Stimulated activated CD8-positive, alpha-beta memory T cell treated with anti-CD3 and anti-CD28 coated beads, Interleukin-12 subunit alpha, Interleukin-12 subunit beta, amount 100 ng/mL, for 1 hour (primary cell): ENCODE results near the gene DNLZ.

ENCODE experiments used
- DNase-seq: peaks from one replicate; pipeline ENCODE4 v3.0.0-alpha.2; 2020; ENCODE audit warnings: low read depth

Gene DNLZ

DNA sequence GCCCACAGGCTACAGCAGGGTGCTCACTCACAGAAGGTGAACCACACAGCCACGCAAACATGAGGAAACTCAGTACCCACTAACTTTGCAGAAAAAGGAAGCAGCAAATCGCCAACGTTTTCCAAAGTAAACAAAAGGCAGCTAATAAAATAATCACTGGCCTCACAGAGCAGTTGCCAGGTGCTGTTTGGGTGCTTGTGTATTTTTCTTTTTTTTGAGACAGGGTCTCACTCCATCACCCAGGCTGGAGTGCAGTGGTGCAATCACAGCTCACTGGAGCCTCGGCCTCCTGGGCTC is 32.6 kb upstream of the DNLZ start:
- DNase-seq = no peak

DNA sequence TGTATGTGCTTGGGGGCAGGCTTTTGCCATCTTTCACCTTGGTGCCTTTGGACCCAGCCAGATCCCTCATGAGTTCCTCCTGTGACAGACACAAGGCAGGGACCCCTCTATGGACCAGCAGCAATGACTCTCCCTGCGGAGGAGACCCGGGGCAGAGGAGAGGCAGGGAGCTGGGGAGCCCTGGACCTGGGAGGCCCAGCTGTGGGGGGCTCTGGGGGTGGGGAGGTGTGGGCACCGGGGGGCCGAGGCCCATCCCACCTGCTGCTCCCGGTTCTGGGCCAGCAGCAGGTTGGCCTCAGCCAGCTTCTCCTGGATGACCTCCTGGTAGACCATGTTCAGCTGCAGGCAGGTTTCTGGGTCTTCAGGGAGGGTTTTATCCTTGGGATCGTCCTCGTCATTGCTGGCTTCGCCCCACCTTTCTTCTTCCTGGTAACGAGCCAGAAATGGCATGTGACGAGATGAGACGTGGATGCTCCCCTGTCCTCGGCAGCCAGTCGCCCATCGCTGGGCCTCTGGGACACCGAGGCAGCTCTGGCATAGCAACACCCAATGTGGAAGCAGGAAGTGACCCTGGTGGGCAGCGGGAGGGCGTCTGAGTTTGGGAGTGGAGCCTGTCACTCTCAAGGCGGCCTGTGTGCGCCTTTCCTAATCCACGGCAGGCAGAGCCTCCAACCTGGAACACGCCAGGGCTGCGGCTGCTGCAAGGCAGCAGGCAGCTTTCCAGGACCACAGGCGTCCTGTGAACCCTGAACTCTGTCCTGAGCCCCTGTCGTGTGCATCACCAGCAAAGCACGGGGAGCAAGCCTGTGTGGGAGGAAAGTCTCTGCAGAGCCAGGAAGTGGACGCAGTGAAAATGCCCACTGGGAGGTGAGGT is 32.0 kb upstream of the DNLZ start:
- DNase-seq = no peak

DNA sequence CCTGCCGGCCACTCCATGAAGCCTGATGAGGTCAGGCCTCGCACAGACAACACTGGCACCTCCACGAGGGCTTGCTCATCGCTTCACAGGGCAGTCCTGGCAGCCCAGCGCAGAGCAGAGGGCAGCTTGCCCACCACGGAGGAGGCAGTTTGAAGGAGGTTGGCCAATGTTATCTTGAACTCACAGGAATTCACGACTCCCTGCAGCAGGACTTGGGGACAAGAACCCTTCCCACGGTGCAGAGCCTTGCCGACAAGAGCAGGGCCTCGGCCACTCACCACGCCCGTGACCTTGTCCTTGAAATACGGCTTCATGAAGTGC is 31.4 kb upstream of the DNLZ start:
- no peak for DNase-seq

DNA sequence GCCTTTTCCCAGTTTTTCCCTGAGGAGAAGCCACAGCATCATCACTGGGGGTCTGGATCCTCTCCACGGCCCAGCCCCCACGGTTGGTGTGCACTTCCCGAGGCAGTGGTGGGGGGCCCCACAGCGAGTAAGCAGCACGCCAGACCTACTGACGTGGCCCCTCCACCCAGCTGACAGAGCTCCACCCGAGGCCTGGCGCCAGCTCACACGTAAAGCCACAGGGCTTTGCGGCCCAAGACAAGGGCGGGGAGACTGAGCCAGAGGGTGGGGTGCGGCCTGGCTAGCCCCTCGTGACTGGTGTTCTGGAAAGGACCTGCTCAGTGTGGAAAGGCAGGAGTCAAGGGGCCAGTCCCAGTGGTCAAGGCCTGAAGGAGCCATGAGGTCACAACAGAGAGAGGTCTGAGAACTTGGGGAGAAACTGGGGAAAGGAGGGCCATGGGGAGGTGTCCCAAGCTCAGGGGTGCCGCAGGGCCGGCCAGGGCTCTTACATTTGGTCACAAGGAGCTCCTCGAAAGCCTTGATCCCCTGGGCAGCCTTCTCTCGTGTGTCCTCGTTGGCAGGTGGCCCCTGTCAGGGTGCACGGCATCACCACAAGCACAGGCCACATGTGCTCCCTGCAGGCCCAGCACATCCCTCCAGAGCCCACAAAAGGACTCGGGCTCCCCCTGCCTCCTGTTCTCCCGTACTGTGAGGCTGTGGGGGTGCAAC is 30.9 kb upstream of the DNLZ start:
- no peak for DNase-seq

DNA sequence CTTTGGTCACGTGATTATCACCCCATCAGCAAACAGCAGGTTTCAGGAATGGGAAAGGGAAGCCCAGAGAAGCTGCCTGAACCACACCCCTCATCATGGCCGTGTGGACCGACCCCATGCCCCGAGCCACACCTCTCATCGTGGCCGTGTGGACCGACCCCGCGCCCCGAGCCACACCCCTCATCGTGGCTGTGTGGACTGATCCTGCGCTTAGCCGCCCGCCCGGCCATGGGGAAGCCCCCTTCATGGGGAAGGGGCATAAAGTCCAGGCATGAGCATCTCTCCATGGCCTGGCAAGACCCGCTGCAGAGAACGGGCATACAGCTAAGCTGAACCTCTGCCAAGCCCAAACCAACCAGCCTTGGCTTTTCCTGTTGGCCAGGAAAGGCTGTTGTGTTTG is 30.0 kb upstream of the DNLZ start:
- DNase-seq = no peak

DNA sequence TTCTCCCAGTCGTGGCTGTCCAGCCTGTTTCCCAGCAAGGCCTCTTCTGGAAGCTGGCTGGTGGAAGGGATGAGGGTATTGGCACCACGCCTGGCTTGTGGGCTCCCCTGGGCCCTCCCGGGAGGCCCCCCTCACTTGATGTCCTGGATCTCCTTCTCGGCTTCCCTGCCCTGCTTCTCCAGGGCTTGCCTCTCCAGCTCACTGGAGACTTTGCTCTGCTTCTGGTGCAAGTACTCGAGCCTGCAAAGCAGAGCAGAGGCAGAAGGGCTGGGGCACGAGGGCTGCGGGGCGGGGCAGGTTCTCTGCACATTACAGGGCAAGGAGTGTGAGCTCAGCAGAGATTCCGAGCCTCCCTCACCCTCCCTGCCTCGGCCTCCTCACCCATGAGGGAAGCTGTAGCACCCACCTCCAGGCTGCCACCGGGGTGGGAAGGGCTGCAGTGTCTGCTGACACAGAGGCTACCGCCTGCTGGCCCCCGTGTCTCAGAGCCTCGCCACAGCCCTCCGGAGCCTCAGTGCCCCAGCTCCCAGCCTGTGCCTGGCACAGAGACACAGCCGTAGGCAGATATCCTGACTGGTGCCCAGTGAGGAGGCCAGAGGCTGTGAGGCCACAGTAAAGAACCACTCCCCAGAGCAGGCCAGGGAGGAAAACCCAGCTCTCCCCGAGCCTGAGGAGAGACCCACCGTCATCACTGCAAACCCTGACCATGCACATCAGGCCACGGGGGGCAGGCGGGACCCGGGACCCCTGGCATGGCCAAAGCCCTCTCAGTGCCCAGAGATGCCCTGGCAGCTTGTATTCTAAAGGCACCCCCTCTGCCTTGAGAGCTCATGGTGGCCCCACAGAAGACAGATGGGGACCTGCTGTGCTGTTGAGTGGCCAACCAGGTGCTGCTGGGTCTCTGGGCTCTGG is 29.2 kb upstream of the DNLZ start:
- no peak for DNase-seq

DNA sequence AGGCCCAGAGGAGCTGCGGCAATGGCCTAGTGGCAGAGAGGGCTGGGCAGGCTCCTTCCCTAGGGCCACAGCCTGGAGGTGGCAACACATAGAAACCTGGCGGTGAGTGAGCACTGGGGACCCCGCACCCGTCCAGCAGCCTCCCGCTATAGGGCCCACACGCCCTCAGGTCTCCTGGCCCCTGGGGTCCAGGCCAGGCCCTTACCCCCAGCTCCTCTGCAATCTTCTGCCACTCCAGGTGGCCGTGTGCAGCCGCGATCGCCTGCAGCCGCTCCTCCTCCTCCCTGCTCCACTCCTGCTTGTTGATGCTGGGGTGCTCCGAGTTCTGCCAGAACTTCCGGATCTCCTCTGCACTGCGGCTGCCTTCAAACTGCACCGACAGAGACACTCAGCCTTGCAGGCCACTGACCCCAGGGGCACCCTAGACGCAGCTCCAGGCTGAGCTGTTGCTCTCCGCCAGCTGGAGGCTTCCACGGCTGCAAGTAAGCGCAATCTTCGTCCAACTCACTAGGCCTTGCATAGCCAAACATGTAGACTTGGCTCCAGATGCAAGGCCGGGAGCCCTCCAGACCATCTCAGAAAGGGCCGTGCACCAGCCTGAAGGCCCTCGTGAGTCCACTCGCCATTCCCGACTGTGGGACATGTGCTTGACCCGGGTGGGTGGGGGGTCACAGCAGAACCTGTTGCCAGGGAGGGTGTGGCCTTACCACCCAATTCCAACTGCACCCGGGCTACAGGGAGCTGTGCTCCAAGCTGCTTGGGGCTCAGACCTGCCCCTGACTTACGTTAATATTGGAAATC is 28.4 kb upstream of the DNLZ start:
- DNase-seq = no peak

DNA sequence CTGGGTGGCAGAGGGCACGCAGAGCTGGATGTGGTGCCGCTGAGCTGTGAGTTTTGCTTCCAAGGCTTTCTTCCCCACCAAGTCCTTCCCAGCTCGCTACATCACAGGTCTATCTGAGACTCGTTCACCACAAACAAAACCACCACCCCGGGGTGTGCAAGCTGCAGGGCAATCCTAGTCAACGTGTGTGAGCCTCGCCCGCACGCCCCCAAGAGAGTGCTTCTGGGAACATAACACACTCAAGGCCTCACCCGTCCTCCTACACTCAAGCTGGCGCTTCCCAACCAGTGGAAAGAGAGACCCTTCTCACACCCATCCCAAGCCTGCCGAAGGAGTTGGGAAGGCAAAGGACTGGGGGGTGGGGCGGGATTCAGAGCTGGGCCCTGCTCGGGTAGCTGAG is 25.9 kb upstream of the DNLZ start:
- DNase-seq = no peak

DNA sequence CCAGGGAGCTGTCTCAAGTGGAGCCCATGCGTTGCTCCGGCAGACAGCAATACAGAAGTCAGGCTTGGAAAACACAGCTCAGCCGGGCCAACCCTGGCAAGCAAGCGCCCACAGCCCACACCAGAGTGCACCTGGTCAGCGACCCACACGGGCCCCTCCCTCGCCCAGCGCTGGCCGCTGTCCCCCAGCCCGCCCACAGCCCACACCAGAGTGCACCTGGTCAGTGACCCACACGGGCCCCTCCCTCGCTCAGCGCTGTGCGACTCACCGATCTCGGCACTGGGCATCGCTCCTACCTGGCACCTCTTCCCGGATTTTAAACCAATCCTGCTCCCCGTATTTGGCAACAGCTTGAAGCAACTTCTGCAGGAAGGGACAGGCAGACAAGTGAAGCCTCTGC is 23.7 kb upstream of the DNLZ start:
- no peak for DNase-seq

DNA sequence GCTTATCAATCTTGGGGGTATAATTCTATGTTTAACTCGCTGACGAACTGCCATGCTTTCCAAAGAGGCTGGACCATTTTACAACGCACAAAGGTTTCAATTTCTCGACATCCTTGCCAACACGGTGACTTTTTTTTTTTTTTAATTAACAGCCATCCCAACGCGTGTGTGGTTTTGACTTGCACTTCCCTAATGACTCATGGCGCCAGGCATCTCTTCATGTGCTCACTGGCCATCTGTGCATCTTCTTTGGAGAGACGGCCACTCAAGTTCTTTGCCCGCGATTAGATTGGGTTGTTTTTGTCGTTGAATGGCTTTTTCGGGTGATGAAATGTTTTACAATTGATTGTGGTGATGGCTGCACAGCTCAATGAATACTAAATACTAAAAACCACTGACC is 22.5 kb upstream of the DNLZ start:
- no peak for DNase-seq

DNA sequence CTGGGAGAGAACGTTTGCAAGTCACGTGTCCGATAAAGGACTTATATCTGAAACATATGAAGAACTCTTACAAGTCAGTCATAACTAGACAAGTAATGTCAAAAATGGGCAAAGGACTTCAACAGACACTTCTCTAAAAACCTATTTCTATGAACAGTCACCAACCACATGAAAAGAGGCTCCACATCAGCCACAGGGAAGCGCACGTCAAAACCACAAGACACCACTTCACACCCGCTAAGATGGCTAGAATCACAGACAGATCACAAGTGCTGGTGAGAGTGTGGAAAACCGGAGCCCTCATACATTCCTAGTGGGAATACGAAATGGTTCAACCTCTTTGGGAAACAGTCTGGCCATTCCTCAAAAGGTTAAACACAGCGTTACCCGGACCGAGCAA is 21.5 kb upstream of the DNLZ start:
- no peak for DNase-seq

DNA sequence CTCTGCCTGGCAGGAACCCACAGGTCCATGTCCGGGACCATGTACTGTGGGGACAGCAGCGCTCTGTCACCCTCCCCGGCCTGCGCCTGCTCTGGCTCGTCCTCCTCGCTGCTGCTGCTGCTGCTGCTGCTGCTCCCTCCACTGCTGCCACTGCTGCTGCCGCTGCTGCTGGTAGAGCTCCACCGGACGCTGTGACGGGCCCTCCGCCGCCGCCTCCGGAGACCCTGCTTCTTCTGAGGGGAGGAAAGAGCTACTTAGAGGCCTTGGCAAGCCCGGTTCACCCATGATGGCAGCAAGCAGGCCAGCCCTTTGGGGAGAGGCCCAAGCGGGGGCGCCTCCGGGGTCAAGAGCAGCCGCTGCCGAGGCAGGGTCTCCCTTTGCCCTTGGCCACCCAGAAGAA is 19.9 kb upstream of the DNLZ start:
- DNase-seq = no peak

DNA sequence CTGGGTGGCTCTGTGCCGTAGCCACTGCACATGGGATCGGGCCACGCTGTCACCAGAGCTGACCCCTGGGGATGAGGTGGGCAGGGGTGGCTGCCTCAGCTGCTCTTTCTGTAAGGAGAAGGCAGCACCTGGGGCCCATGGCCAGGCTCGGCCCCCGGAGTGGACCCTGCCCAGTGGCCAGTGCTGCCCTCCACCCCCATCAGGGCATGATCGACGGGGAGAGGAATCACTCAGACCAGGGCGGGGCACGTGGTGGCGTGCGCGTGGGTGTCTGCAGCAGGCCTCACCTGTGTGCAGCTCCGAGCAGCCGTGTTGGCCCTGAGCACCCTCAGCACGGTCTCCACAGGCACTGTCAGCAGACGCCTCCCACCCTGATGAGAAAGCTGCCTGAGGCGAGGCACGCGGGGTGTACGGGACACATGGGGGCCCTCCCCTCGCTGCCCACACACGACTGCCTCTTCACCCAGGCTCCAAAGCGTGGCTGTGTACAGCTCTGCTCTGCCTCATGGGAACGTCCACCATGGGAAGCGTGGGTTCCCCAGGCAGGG is 18.5 kb upstream of the DNLZ start:
- DNase-seq = no peak

DNA sequence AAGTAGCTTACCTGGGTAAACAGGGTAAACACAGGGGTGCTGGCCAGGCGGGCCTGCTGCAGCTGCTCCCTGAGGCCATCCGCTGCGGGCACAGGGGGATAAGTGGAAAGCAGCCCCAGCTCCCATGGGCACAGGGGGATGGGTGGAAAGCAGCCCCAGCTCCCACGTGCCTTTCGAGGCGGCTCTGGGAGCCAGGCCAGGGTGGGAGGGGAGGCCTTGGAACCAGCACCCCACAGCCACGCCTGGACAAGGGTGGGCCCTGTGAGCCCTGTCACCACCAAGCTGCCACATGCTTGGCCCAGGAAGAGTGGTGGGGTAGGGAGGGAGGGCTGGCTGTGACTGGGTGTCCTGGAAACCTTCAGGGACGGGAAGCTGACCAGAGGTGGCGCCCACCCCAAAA is 17.8 kb upstream of the DNLZ start:
- no peak for DNase-seq

DNA sequence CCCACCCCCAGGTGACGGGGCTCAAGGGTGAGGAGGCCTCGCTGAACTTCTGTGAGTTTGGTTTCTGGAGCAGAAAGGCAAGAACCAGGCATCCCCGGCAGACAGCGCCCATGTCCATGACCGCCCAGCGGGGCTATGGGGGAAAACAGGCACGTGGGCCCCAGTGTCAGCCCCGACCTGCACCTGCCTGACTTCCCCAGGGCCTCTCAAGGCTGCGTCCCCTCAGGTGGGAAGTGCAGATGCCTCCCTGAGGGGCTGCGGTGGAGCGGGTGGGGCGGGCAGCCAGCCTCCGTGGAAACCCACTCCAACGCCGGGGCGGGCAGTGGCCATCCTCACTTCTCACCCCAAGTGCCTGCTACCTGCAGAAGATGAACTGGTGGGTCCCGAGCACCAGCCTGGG is 16.8 kb upstream of the DNLZ start:
- DNase-seq = no peak

DNA sequence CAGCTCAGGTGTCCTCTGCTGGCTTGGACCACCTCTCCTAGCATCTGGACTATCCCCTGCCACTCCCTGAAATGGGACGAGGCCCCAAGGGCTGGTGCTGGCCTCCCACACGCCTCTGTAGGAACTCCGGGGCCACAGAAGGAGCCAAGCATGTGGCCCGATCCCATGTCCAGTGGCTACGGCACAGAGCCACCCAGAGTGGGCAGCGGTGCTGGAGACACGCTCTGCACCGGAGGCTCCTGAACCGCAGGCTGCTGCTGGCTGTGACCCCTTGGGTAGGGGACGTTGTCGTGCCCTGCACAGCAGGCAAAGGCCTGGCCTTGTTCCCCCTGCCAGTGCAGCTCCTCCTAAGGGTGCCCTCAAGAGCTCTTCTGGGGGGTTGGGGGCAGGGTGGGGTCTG is 16.3 kb upstream of the DNLZ start:
- DNase-seq = no peak

DNA sequence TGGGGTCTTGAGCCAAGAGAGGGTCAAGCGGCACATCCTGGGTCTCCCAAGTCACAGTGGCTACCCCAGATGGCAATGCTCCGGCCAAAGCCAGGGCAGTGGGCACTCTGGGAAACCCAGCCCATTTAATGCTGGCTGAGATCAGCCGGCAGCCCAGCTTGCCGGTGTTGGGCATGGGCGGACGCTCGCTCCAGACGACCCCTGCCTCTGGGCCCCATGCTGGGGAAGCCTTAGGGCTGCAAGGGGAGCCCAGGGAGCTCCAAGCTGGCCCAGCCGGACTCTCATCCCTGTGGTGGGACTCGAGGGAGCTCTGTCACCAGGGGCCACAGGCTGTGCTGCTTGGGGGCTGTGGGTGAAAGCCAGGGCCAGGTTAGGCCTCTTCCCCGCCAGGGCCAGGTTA is 15.9 kb upstream of the DNLZ start:
- no peak for DNase-seq

DNA sequence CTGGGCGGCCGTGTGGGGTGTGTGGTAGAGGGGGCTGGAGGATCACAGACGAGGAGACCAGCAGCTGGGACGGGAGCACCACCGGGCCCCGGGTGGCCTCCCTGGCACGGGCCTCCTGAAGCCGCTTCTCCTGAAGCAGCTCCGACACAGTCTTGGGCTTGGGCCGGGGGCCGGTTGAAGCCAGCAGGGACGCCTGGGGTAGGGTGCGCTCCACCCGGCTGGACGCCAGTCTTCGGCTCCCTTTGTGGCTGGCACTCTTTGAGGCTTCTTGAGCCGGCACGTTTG is 15.4 kb upstream of the DNLZ start:
- DNase-seq = no peak

DNA sequence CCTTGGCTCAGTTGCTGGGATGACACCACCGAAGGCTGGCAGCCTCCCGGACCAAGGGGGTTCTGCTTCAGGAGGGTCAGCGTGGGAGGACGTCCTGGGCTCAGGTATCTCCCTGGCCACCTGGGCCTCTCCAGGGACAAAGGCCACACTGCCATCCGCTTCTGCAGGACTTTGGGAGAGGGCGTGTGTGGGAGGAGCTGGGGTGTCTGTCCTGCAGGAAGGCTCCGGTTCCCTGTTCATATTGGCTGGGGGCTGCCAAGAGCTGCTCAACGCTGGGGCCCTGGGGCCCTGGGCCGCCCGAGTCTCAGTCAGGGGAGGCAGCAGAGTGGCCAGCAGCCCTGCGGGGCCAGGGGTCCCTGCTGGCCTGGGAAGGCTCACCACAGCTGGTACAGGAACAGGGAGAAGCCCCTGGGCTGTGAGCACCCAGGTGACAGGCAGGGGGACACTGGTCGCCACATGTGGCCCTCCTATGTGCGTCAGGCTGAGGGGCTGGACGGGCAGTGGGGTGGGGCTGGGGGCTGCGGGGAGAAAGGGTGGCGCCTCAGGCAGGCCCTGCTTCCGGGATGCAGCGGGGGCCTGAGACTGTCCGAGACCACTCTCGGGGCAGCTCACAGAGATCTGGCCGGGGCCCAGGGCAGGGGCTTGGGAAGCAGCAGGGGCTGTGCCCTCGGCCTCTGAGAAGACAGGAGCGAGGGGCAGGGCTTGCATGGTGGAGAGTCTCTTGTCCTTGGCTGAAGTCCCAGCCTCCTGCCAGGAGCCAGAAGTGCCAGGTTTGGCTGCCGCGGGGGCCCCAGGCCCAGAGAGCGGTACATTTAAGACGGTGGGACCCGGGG is 14.8 kb upstream of the DNLZ start:
- no peak for DNase-seq

DNA sequence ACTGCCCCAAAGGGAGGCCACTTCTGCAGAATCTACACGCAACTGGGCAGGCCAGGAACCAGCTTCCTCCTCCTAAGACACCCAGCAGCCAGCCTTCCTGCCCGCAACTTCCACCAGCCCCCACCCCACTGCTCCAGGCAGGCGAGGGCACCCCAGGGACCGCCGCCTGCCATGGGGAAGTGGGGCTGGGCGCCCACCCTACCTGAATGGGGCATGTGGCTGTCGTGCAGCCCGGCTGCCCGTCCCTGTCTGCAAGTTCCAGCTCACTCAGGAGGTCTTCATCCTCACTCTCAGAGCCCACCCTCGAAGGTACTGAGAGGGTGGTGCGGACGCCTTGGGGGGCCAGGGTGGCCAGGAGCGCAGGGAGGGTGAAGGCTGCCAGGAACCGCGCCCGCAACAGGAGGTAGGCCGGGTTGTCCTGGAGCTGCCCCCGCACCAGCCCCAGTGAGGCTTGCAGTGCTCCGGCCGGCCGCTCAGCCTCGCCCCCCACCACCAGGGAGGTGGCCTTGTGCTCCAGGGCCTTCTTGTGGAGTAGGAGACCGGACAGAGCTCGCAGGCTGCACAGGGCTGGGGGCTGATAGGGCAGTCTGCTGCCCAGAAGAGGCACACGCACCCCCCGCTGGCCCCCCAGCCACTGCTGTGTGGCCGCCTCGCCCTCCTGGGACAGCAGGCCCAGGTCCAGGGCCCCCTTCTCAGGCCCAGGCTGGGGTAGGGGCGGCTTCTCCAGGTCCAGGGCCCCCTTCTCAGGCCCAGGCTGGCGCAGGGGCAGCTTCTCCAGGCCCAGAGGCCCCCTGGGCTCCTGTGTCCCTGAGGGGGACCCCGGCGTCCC is 14.0 kb upstream of the DNLZ start:
- DNase-seq = no peak
